OCI-LY3 (cell line): Measurements from ENCODE around the gene CCDC190.

ENCODE experiments used
- EZH2phosphoT487 ChIP-seq: fragments of 200-600 bp; shearing (Covaris generic); IDR thresholded peaks from 2 replicates; pipeline ENCODE4 v1.6.1; 2018; ENCODE audit warnings: antibody characterized with exemption, mixed run types, low read depth
- TF ChIP-seq, protein P1 (sequence below): fragments of 200-600, 300-600 bp; sonication (generic); IDR thresholded peaks from 2 replicates; pipeline ENCODE4 v1.5.1; 2014; ENCODE audit warnings: antibody characterized with exemption, low read length, low read depth

DNA sequence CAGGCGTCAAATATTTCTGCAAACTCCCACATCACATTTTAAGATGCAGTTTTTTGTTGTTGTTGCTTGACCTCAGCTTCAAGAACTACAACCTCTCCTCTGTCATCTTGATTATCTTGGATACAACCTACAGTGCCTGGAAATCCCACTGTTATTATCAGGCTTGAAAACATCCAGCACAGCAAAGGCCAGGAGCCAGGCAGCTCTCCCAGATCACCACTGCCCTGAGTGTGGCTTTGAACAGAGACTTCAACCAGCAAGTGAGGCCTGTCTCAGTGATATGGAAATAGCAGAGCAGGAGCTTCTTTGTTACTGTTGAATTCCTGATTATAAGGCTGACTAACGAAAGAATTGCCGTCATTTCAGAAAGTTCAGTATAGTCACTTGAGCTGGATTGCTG is 28.5 kb downstream of the CCDC190 start:
- TF ChIP-seq, protein P1, sequence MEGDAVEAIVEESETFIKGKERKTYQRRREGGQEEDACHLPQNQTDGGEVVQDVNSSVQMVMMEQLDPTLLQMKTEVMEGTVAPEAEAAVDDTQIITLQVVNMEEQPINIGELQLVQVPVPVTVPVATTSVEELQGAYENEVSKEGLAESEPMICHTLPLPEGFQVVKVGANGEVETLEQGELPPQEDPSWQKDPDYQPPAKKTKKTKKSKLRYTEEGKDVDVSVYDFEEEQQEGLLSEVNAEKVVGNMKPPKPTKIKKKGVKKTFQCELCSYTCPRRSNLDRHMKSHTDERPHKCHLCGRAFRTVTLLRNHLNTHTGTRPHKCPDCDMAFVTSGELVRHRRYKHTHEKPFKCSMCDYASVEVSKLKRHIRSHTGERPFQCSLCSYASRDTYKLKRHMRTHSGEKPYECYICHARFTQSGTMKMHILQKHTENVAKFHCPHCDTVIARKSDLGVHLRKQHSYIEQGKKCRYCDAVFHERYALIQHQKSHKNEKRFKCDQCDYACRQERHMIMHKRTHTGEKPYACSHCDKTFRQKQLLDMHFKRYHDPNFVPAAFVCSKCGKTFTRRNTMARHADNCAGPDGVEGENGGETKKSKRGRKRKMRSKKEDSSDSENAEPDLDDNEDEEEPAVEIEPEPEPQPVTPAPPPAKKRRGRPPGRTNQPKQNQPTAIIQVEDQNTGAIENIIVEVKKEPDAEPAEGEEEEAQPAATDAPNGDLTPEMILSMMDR, result no peak
- no peak for TF ChIP-seq EZH2phosphoT487
